AG08395 (cell line): ENCODE data around the gene PLEKHA7.
A peak's percentile ranks its signal among the peaks of the same experiment; 100 is the strongest.

Experiments
- DNase-seq: peaks from one replicate; pipeline ENCODE4 v3.0.0; 2012; ENCODE audit warnings: mixed read lengths, low spot score

PLEKHA7 gene

GRCh38 chr11:16738193-16738946 lies 275.8 kb downstream of the PLEKHA7 start, which contains the start of gene C11orf58:
Gene C11orf58, plus strand, starts transcription at chr11:16738647. Its CDS starts 132 bp downstream, at chr11:16738779.
- DNase-seq = peak; percentile 93

GRCh38 chr11:16737818-16738192 lies 276.4 kb downstream of the PLEKHA7 start:
- no peak for DNase-seq
